Stimulated activated CD4-positive, alpha-beta T cell treated with anti-CD3 and anti-CD28 coated beads, Interleukin-15, amount 100 ng/mL, for 1 hour (primary cell): Measurements from ENCODE around the gene PRKCSH.
"Not testable (repeated sequence)": the region's sequence is repeated elsewhere in the genome, so short reads cannot be mapped to it uniquely, and the experiment has no call there.

Source experiments
- DNase-seq, 2 donors: peaks; one replicate each; pipeline ENCODE4 v3.0.0-alpha.2; 2020; ENCODE audit warnings: low read depth in 1 of 2, low spot score in 1 of 2

The PRKCSH gene

DNA sequence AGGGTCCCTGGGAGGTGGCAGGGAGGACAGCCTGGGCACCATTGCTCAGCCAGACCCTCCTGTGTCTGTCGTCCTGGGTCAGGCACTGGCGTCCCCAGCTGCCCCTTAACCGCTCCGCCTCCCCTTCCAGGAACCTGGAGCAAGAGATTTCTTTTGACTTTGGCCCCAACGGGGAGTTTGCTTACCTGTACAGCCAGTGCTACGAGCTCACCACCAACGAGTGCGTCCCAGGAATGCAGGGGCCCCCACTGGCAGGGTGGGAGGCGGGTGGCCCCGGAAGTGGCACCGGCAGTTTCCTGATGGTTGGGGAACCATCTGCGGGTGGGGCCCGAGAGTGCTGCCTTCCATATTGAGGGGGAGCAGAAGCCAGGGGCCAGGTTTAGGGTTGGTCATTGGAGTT lies 13.0 kb downstream of the PRKCSH start:
- no peak for DNase-seq

DNA sequence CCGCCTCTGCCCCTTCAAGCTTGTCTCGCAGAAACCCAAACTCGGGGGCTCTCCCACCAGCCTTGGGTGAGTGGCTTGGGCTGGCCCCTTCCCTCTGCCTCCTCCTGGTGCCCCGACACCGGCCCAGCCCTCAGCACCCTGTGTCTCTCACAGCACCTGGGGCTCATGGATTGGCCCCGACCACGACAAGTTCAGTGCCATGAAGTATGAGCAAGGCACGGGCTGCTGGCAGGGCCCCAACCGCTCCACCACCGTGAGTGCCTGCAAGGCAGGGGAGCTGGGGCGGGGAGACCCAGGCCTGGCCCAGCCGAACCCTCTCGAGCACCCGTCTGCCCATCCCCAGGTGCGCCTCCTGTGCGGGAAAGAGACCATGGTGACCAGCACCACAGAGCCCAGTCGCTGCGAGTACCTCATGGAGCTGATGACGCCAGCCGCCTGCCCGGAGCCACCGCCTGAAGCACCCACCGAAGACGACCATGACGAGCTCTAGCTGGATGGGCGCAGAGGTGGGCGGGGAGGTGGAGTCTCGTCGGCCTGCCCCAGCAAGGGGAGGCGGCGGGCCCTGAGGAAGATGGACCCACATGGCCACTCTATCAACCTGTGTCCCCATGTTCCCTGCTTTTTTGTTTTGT lies 13.6 kb downstream of the PRKCSH start:
- DNase-seq: no peak

DNA sequence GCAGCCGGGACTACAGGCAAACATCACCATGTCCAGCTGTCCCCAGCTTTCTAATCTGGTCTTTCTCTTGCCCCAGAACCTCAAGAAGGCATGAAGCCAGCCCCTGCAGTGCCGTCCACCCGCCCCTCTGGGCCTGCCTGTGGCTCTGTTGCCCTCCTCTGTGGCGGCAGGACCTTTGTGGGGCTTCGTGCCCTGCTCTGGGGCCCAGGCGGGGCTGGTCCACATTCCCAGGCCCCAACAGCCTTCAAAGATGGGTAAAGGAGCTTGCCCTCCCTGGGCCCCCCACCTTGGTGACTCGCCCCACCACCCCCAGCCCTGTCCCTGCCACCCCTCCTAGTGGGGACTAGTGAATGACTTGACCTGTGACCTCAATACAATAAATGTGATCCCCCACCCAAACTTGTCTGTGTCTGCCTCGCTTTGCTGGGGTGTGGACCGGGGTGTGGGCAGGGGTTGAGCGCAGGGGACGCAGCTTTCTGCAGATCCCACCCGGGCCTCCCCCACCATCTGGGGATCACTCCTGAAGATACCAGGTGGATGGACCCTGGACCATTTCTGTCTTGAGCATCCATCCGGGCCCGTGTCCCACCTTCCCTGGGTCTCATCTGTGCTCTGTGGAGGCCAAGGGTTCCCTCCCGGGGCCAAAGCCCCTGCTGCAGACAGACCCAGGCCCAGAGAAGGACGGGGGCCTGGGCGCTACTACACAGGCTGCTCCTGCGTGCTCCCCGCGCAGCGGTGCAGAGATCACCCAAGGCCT lies 15.3 kb downstream of the PRKCSH start:
- DNase-seq: no peak

DNA sequence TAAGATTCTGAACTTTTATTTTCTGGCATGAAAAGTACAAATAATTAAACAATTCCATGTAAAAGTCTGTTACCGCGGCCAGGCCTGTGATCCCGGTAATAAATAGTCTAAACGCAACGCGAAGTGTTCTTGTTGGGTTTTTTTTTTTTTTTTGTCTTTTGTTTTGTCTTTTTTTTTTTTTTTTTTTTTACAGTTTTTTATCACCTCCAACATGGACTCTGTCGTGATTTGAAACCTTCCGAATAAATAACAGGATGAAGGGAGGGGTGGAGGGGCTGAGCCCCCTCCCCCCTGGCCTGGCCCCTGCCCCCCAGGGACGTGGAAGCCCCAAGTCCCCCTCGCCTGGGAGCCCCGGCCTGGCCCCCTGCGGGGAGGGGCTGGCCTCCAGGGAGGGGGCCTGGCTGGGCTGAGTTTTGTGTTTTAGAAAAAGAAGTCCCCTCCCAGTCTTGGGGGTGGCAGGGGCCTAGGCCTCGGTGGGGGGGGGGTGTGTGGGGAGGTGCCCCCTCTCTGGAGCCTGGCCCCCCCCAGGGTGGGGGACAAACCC lies 16.0 kb downstream of the PRKCSH start:
- no peak for DNase-seq

DNA sequence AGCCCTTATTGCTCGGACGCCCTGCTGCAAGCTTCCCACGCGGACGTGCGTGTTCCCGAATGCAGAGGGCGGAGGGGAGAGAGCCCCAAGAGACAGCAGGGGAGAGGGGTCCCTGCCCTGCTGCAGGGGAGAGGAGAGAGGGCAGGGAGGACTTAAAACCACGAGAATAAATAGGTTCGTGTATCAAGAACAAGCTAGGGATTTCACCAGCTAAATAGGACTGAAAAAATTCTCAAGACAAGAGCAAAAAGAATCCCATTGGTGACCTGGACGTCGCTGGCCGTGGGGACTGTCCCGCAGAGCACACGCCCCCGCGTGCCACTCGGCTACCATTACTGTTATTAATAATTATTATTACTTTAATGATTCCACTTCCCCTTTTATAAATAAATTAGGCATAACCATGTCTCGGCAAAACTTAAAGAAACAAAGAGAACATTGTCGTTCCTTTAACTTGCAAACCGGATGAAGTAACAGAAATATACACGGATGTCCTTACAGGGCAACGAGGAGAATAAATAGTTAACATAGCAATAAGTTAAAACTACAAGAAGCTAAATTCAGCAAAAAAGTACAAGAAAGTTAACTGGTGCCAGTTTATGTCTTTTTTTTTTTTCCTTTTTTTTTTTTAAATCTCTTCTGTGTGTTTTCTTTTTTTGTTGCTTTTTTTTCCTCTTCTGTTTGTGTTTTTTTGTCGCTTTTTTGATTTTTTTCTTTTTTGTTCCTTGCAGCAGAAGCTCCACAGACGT lies 16.6 kb downstream of the PRKCSH start:
- DNase-seq: no peak

DNA sequence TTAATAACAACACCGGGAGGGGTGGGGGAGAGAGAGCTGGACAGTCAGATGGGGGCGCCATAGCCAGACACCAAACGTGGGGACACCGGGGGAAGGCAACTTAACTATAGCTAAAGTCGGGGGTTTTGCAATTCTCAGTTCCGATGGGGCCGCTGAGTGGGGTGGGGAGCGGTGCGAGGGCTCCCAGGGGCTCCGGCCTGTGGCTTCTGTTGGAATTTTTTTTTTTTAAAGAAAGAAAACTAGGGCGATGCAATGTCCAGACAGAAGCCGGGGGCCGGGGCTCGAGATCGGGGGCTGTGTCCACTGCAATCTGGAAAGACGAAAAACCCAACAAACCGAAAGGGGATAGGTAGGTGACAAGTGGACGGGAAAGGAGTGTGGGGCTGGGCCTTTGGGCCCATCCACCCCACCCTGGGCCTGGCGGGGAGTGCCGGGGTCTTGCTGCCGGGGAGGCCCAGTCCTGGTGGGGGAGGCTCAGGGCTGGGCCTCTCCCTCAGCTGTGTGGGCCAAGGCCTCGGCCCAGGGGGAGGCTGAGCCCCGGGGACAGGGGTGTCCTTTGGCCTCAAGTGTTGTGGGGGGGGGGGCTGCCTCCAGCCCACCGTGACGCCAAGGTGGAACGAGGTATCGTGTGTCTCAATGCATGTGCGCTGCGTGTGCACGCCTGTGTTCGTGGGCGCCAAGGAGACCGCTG lies 17.3 kb downstream of the PRKCSH start:
- DNase-seq: no peak

DNA sequence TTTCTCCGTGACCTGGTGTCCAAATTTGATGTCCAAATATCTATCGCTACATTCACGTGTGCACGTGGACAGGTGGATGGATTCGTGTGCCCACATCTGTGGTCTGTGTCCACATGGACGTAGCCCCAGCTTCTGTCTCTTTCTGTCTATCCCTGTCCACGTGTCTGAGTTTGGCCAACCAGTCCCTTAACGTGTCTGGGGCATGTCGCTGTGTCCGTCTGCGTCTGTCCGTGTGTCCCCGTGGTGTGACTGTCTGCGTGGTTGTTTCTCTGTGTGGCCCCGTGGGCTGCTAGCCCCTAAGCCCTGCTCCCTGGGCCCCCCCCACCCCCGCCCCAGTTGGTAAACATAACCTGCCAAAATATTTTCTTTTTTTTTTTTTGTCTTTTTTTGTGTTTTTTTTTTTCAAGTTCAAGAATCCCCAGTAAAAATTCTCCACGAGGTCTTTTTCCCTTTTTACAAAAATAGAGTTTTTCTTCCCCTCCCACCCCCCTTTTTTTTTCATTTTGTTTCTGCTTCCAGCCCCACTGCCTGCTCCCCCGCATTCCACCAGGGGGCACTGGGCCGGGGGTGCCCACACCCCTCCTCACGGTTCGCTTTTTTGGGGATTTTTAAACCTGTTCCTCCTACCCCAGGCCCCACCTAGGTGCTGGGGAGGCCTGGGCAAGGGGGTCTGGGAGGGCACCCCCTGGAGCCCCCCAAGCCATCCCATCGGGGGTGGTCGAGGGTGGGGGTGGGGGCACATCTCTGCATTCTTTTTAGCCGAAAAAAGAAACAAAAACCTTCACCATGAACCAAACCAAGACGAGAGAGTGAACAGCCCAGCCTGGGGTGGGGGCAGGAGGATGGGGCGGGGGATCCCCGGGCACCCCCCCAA lies 18.3 kb downstream of the PRKCSH start:
- no peak for DNase-seq

DNA sequence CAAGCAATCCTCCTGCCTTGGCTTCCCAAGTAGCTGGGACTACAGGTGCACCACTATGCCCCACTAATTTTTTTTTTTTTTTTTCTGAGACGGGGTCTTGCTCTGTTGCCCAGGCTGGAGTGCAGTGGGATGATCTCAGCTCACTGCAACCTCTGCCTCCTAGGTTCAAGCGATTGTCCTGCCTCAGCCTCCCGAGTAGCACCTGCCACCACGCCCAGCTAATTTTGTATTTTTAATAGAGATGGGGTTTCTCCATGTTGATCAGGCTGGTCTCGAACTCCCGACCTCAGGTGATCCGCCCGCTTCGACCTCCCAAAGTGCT lies 19.8 kb downstream of the PRKCSH start:
- not testable (repeated sequence) for DNase-seq

DNA sequence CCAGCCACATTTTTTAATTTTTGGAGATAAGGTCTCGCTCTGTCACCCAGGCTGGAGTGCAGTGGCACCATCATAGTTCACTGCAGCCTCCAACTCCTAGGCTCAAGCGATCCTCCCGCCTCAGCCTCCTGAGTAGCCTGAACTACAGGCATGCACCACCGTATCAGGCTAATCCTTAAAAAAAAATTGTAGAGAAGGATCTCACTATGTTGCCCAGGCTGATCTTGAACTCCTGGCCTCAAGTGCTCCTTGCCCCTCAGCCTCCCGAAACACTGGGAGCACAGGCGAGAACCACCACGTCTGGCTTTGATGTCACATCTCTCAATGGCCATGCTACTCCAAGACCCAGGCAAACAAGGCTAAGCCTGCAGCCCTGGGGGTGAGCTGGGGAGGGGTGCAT lies 21.2 kb downstream of the PRKCSH start:
- no peak for DNase-seq

DNA sequence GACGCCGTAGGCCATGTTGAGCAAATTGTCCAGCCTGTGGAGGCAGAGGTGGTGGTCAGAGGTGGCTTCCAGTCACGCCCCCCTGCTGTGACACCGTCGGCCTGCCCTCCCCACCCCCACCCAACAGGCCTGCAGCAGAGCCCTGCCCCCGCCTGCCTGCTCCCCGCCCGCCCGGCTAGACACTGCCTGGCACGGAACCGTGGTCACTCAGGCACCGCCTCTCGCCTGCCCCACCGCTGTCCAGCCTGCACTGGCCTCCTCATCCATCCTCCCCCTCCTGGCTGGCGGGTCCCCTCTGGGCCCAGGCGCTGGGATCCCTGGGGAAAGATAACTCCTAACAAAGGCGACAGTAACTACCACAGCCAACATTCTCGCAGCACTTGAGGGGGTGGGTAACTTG lies 21.7 kb downstream of the PRKCSH start:
- DNase-seq: no peak

DNA sequence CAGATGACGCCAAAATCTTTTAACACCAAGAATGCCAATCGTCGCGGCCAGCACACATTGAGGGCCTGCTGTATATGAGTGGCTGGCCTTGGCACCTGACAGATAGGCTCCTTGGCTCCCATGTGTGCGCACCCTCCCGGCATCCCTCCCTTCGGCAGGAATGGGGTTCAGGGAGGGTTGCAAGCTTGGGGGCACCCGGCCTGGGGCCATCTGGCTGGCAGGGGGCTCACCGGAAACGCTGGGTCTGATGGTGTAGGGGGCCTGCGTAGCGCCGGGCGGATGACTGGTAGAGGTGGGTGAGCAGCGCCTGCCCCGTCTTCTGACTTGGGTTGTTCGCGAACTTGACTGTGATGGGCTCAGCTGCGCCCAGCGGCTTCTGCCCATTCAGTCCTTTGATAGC lies 22.4 kb downstream of the PRKCSH start:
- no peak for DNase-seq

DNA sequence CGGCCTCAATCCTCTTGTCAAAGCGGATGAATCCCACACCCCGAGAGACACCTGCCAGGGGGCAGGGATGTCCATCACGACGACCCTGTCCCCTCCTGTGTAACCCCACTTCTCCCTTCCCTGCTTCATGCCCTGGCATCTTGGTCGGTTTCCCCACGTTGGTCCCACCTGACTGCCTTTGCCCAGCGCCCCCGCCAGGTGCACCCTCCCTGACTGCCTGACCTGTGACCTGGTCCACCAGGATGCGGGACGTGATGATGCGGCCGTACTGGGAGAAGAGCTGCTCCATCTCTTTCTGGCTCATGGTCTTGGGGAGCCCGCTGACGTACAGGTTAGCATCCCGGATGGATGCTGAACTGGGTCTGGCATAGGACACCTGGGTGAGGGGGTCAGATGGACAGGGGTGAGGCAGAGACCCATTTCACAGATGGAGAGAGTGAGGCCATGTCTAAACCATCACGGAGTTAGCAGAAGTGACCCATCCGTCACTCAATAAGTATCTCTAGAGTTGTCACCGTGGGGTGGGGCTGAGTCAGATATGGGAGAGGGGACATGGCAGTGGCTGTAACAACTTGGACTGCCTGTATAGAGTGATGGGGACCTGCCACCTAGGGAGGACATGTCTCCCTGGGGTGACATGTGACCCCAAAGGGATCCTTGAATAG lies 22.9 kb downstream of the PRKCSH start:
- DNase-seq: no peak

DNA sequence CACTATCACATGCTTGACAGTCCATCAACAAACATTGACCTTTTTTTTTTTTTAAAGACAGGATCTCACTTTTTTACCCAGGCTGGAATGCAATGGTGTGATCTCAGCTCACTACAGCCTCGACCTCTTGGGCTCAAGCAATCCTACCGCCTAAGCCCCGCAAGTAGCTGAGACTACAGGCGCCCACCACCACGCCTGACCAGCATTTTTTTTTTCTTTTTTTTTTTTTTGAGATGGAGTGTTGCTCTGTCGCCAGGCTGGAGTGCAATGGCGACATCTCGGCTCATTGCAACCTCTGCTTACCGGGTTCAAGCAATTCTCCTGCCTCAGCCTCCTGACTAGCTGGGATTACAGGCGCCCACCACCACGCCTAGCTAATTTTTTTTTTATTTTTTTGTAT lies 23.5 kb downstream of the PRKCSH start:
- not testable (repeated sequence) for DNase-seq

DNA sequence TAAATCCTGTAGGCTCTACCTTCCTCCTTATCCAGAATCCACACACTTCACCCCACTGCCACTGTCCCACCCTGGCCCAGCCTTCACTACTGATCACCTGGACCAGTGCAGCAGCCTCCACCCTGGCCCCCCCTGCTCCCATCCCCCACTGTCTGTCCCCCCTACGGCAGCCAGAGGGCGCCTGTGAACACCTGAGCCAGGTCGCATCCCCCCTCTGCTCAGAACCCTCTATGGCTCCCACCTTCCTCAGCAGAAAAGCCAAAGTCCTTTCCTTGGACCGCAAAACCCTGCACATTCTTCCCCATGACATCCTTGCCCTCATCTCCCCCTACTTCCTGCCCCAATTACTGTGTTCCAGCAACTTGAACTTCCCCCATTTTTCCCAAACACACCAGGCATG lies 24.8 kb downstream of the PRKCSH start:
- no peak for DNase-seq

DNA sequence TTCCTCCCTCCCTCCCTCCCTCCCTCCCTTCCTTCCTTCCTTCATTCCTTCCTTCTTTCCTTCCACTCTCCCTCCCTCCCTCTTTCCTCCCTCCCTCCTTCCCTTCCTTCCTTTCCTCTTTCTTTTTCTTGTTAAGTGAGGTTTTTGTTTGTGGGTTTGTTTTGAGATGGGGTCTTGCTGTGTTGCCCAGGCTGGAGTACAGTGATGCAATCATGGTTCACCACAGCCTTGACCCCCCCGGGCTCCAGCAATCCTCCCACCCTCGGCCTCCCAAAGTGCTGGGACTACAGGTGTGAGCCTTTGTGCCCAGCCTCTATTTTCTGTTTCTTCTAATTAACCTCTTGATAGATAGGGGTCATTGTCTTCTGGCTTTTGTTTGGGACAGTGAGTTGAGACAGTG lies 26.0 kb downstream of the PRKCSH start:
- DNase-seq: no peak

DNA sequence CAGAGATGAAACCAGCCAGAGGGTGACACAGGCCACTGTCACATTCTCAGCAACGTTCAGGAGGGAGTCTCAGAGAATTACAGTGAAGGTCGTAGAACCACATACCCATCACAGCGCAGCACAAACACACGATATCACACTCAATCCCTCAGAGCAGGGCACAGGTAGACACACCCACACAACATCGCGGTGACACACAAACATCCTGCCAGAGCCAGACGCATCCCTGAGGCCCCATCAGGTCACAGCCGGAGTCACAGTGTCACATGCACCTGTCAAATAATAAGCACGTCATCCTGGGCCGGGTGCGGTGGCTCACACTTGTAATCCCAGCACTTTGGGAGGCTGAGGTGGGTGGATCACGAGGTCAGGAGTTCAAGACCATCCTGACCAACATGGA lies 28.0 kb downstream of the PRKCSH start:
- DNase-seq: no peak

DNA sequence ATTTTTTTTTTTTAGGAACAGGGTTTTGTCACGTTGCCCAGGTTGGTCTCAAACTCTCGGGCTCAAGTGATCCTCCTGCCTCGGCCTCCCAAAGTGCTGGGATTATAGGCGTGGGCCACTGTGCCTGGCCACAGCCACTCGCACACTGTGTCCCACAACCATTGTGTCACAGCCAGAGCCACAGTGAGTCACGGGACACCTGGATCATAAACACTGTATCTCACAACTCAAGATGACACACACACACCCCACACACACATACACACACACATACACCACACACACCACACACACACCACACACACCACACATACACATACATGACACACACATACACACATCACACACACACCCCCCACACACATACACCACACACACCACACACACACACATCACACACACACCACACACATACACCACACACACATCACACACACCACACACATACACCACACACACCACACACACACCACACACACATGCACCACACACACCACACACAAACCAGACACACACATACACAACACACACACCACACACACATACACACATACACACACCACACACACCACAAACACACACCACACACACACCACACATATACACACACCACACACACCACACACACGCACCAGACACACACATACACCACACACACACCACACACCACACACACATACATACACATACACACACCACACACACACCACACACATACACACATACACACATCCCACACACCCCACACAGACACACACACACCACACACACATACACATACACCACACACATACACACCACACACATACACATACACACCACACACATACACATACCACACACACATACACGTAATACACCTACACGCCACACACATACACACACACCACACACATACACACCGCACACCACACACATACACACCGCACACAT lies 29.2 kb downstream of the PRKCSH start:
- no peak for DNase-seq

DNA sequence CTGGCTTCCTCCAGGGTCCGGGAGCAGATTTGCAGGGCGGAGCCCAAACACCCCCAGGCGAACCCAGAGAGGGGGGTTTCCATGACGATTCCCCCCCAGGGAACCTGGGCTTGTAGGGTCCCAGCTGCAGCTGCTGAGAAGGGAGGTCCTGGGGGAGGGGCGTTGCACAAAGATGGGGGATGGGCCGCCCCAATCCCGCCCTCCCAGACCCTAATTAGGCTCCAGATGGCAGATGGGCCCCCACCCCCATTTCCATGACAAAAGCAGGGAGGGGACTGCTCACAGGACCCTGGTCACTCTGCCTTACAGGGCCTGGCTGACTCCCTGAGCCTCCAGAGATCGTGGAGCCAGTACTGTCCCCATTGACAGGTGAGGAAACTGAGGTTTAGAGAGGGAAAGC lies 30.2 kb downstream of the PRKCSH start:
- no peak for DNase-seq

DNA sequence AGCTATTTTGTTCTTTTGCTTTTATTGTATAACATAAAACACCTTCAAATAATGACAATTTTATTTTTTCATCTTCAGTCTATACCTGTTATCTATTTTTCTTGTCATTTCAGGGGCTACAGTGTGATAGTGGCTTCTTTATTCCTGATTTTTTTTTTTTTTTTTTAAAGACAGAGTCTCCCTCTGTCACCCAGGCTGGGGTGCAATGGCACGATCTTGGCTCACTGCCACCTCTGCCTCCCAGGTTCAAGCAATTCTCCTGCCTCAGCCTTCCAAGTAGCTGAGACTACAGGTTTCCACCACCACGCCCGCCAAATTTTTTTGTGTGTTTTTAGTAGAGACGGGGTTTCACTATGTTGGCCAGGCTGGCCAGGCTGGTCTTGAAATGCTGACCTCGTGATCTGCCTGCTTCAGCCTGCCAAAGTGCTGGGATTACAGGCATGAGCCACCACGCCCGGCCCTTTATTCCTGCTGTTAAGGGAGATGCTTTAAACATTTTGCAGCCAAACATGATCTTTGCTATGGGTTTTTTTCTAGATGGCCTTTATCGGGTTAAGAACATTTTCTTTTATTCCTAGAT lies 32.9 kb downstream of the PRKCSH start:
- DNase-seq: not testable (repeated sequence)
